ENCODE data around the gene GAP43. TPM values are rescaled to one million over a fixed set of nuclear protein-coding genes. Genes with fewer than 3 reads are reported as not detected.

The GAP43 gene
- total RNA-seq, 1 donor from 2014 or later, result 16.1 TPM

DNA sequence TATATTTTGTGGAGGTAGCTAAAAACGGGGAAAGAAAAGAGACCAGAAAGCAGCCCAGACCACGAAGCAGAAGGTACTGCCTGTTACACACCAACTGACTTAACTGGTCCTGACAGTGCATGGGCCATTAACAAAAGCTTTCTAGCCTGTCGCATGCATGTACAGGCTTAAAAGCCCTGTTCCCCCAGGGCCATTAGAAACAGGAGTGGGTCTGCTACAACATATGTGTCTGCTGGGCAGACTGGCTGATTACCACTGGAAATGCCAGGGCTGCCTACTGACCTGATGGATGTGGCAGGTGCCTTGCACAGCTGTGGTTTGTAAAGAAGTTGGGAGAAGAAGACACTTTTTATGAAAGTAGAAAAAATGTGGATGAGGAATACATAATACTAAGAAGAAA is 137.4 kb downstream of the GAP43 start:
- no peak for DNase-seq (ENCODE audit: low spot score)
- H3K4me1 Mint-ChIP-seq (ENCODE audit: unreplicated experiment), result no peaks in the 10 kb centered on the region
- H3K4me3 Mint-ChIP-seq (ENCODE audit: unreplicated experiment), result no peak overlapping the region
- no peaks in the 10 kb centered on the region for H3K9me3 Mint-ChIP-seq (ENCODE audit: unreplicated experiment)
- no peaks in the 10 kb centered on the region for H3K27me3 Mint-ChIP-seq (ENCODE audit: unreplicated experiment)
- TF ChIP-seq, protein P1, sequence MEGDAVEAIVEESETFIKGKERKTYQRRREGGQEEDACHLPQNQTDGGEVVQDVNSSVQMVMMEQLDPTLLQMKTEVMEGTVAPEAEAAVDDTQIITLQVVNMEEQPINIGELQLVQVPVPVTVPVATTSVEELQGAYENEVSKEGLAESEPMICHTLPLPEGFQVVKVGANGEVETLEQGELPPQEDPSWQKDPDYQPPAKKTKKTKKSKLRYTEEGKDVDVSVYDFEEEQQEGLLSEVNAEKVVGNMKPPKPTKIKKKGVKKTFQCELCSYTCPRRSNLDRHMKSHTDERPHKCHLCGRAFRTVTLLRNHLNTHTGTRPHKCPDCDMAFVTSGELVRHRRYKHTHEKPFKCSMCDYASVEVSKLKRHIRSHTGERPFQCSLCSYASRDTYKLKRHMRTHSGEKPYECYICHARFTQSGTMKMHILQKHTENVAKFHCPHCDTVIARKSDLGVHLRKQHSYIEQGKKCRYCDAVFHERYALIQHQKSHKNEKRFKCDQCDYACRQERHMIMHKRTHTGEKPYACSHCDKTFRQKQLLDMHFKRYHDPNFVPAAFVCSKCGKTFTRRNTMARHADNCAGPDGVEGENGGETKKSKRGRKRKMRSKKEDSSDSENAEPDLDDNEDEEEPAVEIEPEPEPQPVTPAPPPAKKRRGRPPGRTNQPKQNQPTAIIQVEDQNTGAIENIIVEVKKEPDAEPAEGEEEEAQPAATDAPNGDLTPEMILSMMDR (IDR thresholded peaks at IDR 0.05; ENCODE audit: unreplicated experiment), result no peak
- no peaks in the 10 kb centered on the region for H3K36me3 Mint-ChIP-seq (ENCODE audit: low read depth, unreplicated experiment)
- H3K27ac Mint-ChIP-seq (ENCODE audit: unreplicated experiment), result no peak overlapping the region

DNA sequence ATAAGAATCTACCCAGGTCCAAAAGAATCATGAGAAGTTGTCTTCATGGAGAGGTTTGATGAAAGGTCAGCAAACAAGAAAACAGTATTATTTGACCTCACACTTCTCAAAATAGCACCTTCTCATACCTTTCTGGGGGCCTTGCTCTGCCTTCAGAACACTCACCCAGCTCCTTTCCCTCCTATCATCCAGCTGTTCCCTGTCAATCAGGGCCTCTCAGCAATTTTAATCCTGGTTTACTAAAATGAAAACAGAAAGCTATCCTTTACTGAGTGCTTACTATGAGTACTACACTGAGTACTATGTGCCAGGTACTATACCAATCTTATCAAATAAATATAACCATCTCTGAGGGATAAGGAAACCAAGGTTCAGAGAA is 138.6 kb downstream of the GAP43 start:
- no peaks in the 10 kb centered on the region for H3K36me3 Mint-ChIP-seq (ENCODE audit: low read depth, unreplicated experiment)
- no peak overlapping the region for H3K4me3 Mint-ChIP-seq (ENCODE audit: unreplicated experiment)
- peaks cover 4% of the 10 kb centered on the region for H3K4me1 Mint-ChIP-seq (ENCODE audit: unreplicated experiment)
- no peak for DNase-seq (ENCODE audit: low spot score)
- TF ChIP-seq, protein P1 (IDR thresholded peaks at IDR 0.05; ENCODE audit: unreplicated experiment), result no peak
- H3K27ac Mint-ChIP-seq (ENCODE audit: unreplicated experiment), result no peak overlapping the region
- no peaks in the 10 kb centered on the region for H3K27me3 Mint-ChIP-seq (ENCODE audit: unreplicated experiment)
- H3K9me3 Mint-ChIP-seq (ENCODE audit: unreplicated experiment), result no peaks in the 10 kb centered on the region

DNA sequence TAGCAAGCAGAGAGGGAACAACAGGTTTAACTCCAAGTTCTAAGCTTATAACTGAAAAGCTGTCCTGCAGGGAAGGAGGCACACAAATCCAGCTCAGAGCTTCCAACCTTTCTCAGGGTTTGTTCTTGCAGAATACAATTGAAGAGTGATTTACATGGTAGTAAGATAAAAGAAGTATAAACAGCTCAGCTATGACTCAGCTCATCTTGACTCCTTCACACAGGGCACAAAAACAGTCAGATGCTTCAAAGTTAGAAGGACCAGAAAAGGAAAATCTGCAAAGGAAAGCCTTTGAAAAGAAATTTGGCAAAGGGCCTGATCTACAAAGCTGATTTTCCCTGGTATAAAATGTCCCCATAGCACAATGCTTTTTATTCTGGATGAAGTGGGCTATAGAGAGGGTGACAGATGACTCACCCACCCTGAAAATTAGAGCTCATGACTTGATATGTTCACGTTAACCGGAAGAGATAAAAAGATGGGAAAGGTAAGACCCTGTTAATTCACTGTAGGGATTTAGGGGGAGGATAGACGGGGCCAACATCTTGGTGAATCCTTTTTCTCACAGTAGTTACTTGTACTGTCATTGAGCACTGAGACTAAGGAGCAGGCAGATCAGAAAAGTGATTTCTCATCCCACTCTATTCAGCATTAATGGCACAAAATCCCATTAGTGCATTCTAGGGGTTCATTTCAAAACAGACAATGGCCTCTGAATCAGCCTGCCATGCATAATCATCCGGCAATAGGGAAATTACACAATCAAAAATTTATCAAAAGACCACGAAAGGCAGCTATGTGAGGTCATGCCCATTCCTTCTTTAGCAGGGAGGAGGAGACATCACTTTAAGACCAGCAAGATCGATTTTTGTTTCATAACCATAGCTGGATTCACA is 143.5 kb downstream of the GAP43 start:
- Mint-ChIP-seq H3K4me3 (ENCODE audit: unreplicated experiment) (no peak overlapping the region), H3K27me3 (ENCODE audit: unreplicated experiment) (no peaks in the 10 kb centered on the region), H3K27ac (ENCODE audit: unreplicated experiment) (no peak overlapping the region), H3K4me1 (ENCODE audit: unreplicated experiment) (peaks cover 4% of the 10 kb centered on the region), H3K9me3 (ENCODE audit: unreplicated experiment) (no peaks in the 10 kb centered on the region), H3K36me3 (ENCODE audit: low read depth, unreplicated experiment) (no peaks in the 10 kb centered on the region)
- TF ChIP-seq, protein P1 (IDR thresholded peaks at IDR 0.05; ENCODE audit: unreplicated experiment), result no peak
- no peak for DNase-seq (ENCODE audit: low spot score)

DNA sequence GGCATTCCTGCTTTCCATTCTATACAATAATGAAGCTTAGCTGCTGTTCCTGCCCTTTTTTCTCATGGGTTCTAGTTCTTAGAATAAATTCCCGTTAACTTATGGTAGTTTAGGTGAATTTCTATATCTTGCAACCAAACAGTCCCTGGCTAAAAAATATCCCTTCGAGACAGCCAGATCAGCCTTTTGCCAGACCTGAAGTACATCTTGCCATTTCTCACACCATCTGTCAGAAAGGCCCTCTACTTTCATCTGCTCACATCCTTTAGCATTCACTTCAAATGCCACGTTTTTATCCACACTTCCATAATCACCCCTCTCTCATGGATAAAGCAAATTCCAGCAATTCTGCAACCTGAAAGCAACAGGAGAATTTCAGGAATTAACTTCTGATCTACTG is 145.4 kb downstream of the GAP43 start:
- H3K9me3 Mint-ChIP-seq (ENCODE audit: unreplicated experiment), result no peaks in the 10 kb centered on the region
- TF ChIP-seq, protein P1 (IDR thresholded peaks at IDR 0.05; ENCODE audit: unreplicated experiment), result no peak
- peaks cover 4% of the 10 kb centered on the region for H3K4me1 Mint-ChIP-seq (ENCODE audit: unreplicated experiment)
- DNase-seq (ENCODE audit: low spot score), result no peak
- no peaks in the 10 kb centered on the region for H3K27me3 Mint-ChIP-seq (ENCODE audit: unreplicated experiment)
- no peak overlapping the region for H3K4me3 Mint-ChIP-seq (ENCODE audit: unreplicated experiment)
- H3K27ac Mint-ChIP-seq (ENCODE audit: unreplicated experiment), result no peak overlapping the region
- no peaks in the 10 kb centered on the region for H3K36me3 Mint-ChIP-seq (ENCODE audit: low read depth, unreplicated experiment)

Data from endothelial cell (in vitro differentiated cells).